HG03025 (cell line): ENCODE results near the gene ATP6V1D.
"Not testable (repeated sequence)": the region's sequence is repeated elsewhere in the genome, so short reads cannot be mapped to it uniquely, and the experiment has no call there.

Source experiments
- ATAC-seq: cut with Tn5 transposase; IDR thresholded peaks from one replicate; pipeline ENCODE4 v1.9.1; 2021; ENCODE audit warnings: mild to moderate bottlenecking, moderate library complexity; ENCODE audit not compliant: unreplicated experiment, low FRiP score

ATP6V1D gene

GRCh38 chr14:67359775-67360469, at the start of gene ATP6V1D, which contains the start of gene EIF2S1:
ATP6V1D (minus strand) TSS chr14:67359804; CDS start chr14:67359698, 106 bp downstream.
EIF2S1 (plus strand) TSS chr14:67360328; CDS start chr14:67364768, 4,440 bp downstream.
- ATAC-seq, result peak; percentile 90

- ATAC-seq, result not testable (repeated sequence)
Observed at GRCh38 chr14:67408122-67408801, 48.7 kb upstream of the ATP6V1D start.

GRCh38 chr14:67405771-67406170, 46.2 kb upstream of the ATP6V1D start:
- no peak for ATAC-seq

GRCh38 chr14:67400434-67400833, 40.8 kb upstream of the ATP6V1D start:
- ATAC-seq, result no peak

GRCh38 chr14:67397536-67397935, 37.9 kb upstream of the ATP6V1D start:
- no peak for ATAC-seq

GRCh38 chr14:67396381-67396970, 36.9 kb upstream of the ATP6V1D start:
- no peak for ATAC-seq

- no peak for ATAC-seq
Observed at GRCh38 chr14:67395876-67396189, 36.2 kb upstream of the ATP6V1D start.

- ATAC-seq, result no peak
Observed at GRCh38 chr14:67395086-67395875, 35.7 kb upstream of the ATP6V1D start.

- ATAC-seq, result no peak
Observed at GRCh38 chr14:67393689-67394088, 34.1 kb upstream of the ATP6V1D start.

GRCh38 chr14:67392800-67393199, 33.2 kb upstream of the ATP6V1D start:
- no peak for ATAC-seq

GRCh38 chr14:67392123-67392522, 32.5 kb upstream of the ATP6V1D start:
- no peak for ATAC-seq

- ATAC-seq, result no peak
Observed at GRCh38 chr14:67391268-67391667, 31.7 kb upstream of the ATP6V1D start.

- no peak for ATAC-seq
Observed at GRCh38 chr14:67389811-67390534, 30.4 kb upstream of the ATP6V1D start.

GRCh38 chr14:67389275-67389674, 29.7 kb upstream of the ATP6V1D start:
- no peak for ATAC-seq

GRCh38 chr14:67387195-67387594, 27.6 kb upstream of the ATP6V1D start:
- no peak for ATAC-seq

- no peak for ATAC-seq
Observed at GRCh38 chr14:67385618-67386017, 26.0 kb upstream of the ATP6V1D start.

GRCh38 chr14:67385120-67385519, 25.5 kb upstream of the ATP6V1D start:
- no peak for ATAC-seq

GRCh38 chr14:67377916-67378315, 18.3 kb upstream of the ATP6V1D start:
- ATAC-seq, result no peak

GRCh38 chr14:67373347-67373746, 13.7 kb upstream of the ATP6V1D start:
- ATAC-seq, result no peak

GRCh38 chr14:67372833-67373232, 13.2 kb upstream of the ATP6V1D start:
- ATAC-seq, result no peak
